HCT116 (cell line): ENCODE measurements around the gene SLC2A9.

Source experiments
- CEBPB ChIP-seq: IDR thresholded peaks from 2 replicates; pipeline ENCODE4 v1.6.1; 2012; ENCODE audit warnings: low read depth
- POLR2AphosphoS5 ChIP-seq: IDR thresholded peaks from 2 replicates; pipeline ENCODE4 v1.6.1; 2011; ENCODE audit warnings: mild to moderate bottlenecking, low read depth, low read length, moderate library complexity
- SIN3A ChIP-seq: IDR thresholded peaks from 2 replicates; pipeline ENCODE4 v1.6.1; 2012; ENCODE audit warnings: low read depth
- YY1 ChIP-seq: IDR thresholded peaks from 2 replicates; pipeline ENCODE4 v1.6.1; 2011; ENCODE audit warnings: low read length, low read depth, moderate library complexity, mild to moderate bottlenecking; ENCODE audit not compliant: insufficient replicate concordance; ENCODE audit errors: extremely low read depth
- TF ChIP-seq, protein P1 (sequence below), 3 experiments: fragments of 200-600 bp in 1 of 3; sonication (generic) in 1 of 3; IDR thresholded peaks in 2 of 3; conservative IDR thresholded peaks in 1 of 3; 2 replicates each; pipeline ENCODE4 v1.5.1; 2012 to 2017; ENCODE audit warnings: low read depth in 2 of 3, low read length in 2 of 3, antibody characterized with exemption in 1 of 3, borderline replicate concordance in 1 of 3, control low read depth in 1 of 3, mild to moderate bottlenecking in 1 of 3, mixed read lengths in 1 of 3, mixed run types in 1 of 3, moderate library complexity in 1 of 3; ENCODE audit not compliant: insufficient read depth in 1 of 3
- TF ChIP-seq, protein P2 (sequence below): IDR thresholded peaks from 2 replicates; pipeline ENCODE4 v1.6.1; 2012

GRCh38 chr4:9820343-9820742, 201.0 kb downstream of the SLC2A9 start:
- TF ChIP-seq SIN3A (no peak), YY1 (no peak), CEBPB (no peak), POLR2AphosphoS5 (no peak)
- TF ChIP-seq, protein P1, sequence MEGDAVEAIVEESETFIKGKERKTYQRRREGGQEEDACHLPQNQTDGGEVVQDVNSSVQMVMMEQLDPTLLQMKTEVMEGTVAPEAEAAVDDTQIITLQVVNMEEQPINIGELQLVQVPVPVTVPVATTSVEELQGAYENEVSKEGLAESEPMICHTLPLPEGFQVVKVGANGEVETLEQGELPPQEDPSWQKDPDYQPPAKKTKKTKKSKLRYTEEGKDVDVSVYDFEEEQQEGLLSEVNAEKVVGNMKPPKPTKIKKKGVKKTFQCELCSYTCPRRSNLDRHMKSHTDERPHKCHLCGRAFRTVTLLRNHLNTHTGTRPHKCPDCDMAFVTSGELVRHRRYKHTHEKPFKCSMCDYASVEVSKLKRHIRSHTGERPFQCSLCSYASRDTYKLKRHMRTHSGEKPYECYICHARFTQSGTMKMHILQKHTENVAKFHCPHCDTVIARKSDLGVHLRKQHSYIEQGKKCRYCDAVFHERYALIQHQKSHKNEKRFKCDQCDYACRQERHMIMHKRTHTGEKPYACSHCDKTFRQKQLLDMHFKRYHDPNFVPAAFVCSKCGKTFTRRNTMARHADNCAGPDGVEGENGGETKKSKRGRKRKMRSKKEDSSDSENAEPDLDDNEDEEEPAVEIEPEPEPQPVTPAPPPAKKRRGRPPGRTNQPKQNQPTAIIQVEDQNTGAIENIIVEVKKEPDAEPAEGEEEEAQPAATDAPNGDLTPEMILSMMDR (IDR thresholded peaks at IDR 0.05 in 2 of 3, conservative IDR thresholded peaks at IDR 0.05 in 1 of 3; ENCODE audit: borderline replicate concordance in 1 of 3, insufficient read depth in 1 of 3, low read depth in 2 of 3, low read length in 2 of 3) = no peak
- TF ChIP-seq, protein P2, sequence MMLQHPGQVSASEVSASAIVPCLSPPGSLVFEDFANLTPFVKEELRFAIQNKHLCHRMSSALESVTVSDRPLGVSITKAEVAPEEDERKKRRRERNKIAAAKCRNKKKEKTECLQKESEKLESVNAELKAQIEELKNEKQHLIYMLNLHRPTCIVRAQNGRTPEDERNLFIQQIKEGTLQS = no peak
